Gastroesophageal sphincter (tissue), 3 donors: ENCODE measurements around the gene KLF2.

ENCODE experiments used
- CTCF ChIP-seq, 4 experiments: fragments of 200-600 bp in 2 of 4; fragments of 450-650 bp in 2 of 4; sonication (generic) in 1 of 4; IDR thresholded peaks; one replicate each; pipeline ENCODE4 v1.5.1; 2017 to 2019; ENCODE audit warnings: antibody characterized with exemption in 4 of 4, mild to moderate bottlenecking in 2 of 4, moderate library complexity in 2 of 4
- POLR2A ChIP-seq, 2 donors: fragments of 450-650 bp; IDR thresholded peaks; one replicate each; pipeline ENCODE4 v1.6.1; 2017; ENCODE audit warnings: antibody characterized with exemption in 2 of 2, mild to moderate bottlenecking in 2 of 2, moderate library complexity in 1 of 2

GRCh38 chr19:16327169-16327475 is 2.5 kb downstream of the KLF2 start:
- no peak for TF ChIP-seq CTCF (IDR thresholded peaks at IDR 0.05)
- TF ChIP-seq POLR2A (IDR thresholded peaks at IDR 0.05) = no peak
